Hepatocyte (in vitro differentiated cells): Measurements from ENCODE around the gene IL22RA2. TPM values are rescaled to one million over a fixed set of nuclear protein-coding genes. Genes with fewer than 3 reads are reported as not detected.

Source experiments
- DNase-seq: peaks from one replicate; pipeline ENCODE4 v3.0.0-alpha.2; 2016; ENCODE audit warnings: low spot score
- H2AFZ ChIP-seq: fragments of 200-600 bp; sonication (generic); 2 replicates; pipeline ENCODE4 v1.6.0; 2016; ENCODE audit warnings: antibody characterized with exemption, mild to moderate bottlenecking
- H3K27ac ChIP-seq: fragments of 200-600 bp; sonication (generic); 2 replicates; pipeline ENCODE4 v1.5.1; 2016; ENCODE audit warnings: mild to moderate bottlenecking
- H3K27me3 ChIP-seq: fragments of 200-600 bp; sonication (generic); 2 replicates; pipeline ENCODE4 v1.6.1; 2016
- H3K36me3 ChIP-seq: fragments of 200-600 bp; sonication (generic); replicated peaks from 2 replicates; pipeline ENCODE4 v1.5.1; 2016; ENCODE audit warnings: low read depth; ENCODE audit not compliant: insufficient read depth
- H3K4me1 ChIP-seq: fragments of 200-600 bp; sonication (generic); 2 replicates; pipeline ENCODE4 v1.5.1; 2016; ENCODE audit warnings: mild to moderate bottlenecking, moderate library complexity; ENCODE audit not compliant: insufficient read depth
- H3K4me2 ChIP-seq: fragments of 200-600 bp; sonication (generic); 2 replicates; pipeline ENCODE4 v1.6.0; 2016
- H3K4me3 ChIP-seq: fragments of 200-600 bp; sonication (generic); 2 replicates; pipeline ENCODE4 v1.5.1; 2016; ENCODE audit warnings: mild to moderate bottlenecking
- H3K79me2 ChIP-seq: fragments of 200-600 bp; sonication (generic); 2 replicates; pipeline ENCODE4 v1.6.0; 2017; ENCODE audit warnings: mild to moderate bottlenecking
- H3K9me2 ChIP-seq: fragments of 200-600 bp; sonication (generic); replicated peaks from 2 replicates; pipeline ENCODE4 v1.6.0; 2017; ENCODE audit warnings: mild to moderate bottlenecking; ENCODE audit not compliant: insufficient read depth
- H3K9me3 ChIP-seq: fragments of 200-600 bp; sonication (generic); 2 replicates; pipeline ENCODE4 v1.5.1; 2016; ENCODE audit warnings: low read depth, mild to moderate bottlenecking
- H4K20me1 ChIP-seq: fragments of 200-600 bp; sonication (generic); 2 replicates; pipeline ENCODE4 v1.6.0; 2016; ENCODE audit warnings: mild to moderate bottlenecking; ENCODE audit not compliant: insufficient read depth, poor library complexity, severe bottlenecking
- CTCF ChIP-seq: fragments of 200-600 bp; sonication (generic); IDR thresholded peaks from 2 replicates; pipeline ENCODE4 v1.5.1; 2016; ENCODE audit warnings: antibody characterized with exemption, mild to moderate bottlenecking; ENCODE audit not compliant: poor library complexity
- EZH2 ChIP-seq: fragments of 200-600 bp; sonication (generic); IDR thresholded peaks from 2 replicates; pipeline ENCODE4 v1.6.1; 2016; ENCODE audit warnings: antibody characterized with exemption, mild to moderate bottlenecking, borderline replicate concordance
- EZH2phosphoT487 ChIP-seq: fragments of 200-600 bp; sonication (generic); IDR thresholded peaks from one replicate; pipeline ENCODE4 v1.6.1; 2018; ENCODE audit warnings: antibody characterized with exemption, mild to moderate bottlenecking, low read depth, moderate library complexity; ENCODE audit not compliant: unreplicated experiment, severe bottlenecking
- WGBS: methylation state at CpG from one replicate; pipeline ENCODE4 v1.1.6; 2016; ENCODE audit warnings: low lambda C conversion rate; ENCODE audit errors: missing lambda C conversion rate; 5-methylcytosine and 5-hydroxymethylcytosine counted together
- polyA plus RNA-seq: library from polyadenylated mRNA; unstranded; fragments of >200 nt; fragmentation: Nextera tagmentation; extraction: Ambion mirVana; gene quantifications from 2 replicates; pipeline ENCODE4 v1.2.1, GENCODE V29; 2016
- total RNA-seq: library from RNA; depleted of rRNA; stranded (reverse); fragments of >200 nt; gene quantifications from 2 replicates; pipeline ENCODE4 v1.2.3, GENCODE V29; 2014

IL22RA2 gene
- total and polyA plus RNA-seq, 2 experiments from 2014 or later, result not detected

- Histone ChIP-seq H3K27ac (peak overlapping the region; percentile 45), H3K36me3 (no peaks in the 10 kb centered on the region), H3K9me3 (peaks cover 8% of the 10 kb centered on the region), H3K4me1 (no peaks in the 10 kb centered on the region), H3K9me2 (no peaks in the 10 kb centered on the region), H4K20me1 (no peaks in the 10 kb centered on the region), H3K27me3 (no peaks in the 10 kb centered on the region), H3K79me2 (no peaks in the 10 kb centered on the region), H2AFZ (no peak overlapping the region), H3K4me3 (no peak overlapping the region), H3K4me2 (no peak overlapping the region)
- 71% methylated on average over 1 of the region's 1 CpG for WGBS
- no peak for DNase-seq
- TF ChIP-seq EZH2 (no peak), CTCF (no peak), EZH2phosphoT487 (no peak)
These were observed 18.2 kb upstream of the IL22RA2 start for GRCh38 chr6:137191670-137192069.

GRCh38 chr6:137191236-137191635, 17.8 kb upstream of the IL22RA2 start:
- H3K36me3 ChIP-seq, result no peaks in the 10 kb centered on the region
- H2AFZ ChIP-seq, result no peak overlapping the region
- no peak overlapping the region for H3K4me3 ChIP-seq
- peak overlapping the region; percentile 45 for H3K27ac ChIP-seq
- no peaks in the 10 kb centered on the region for H4K20me1 ChIP-seq
- TF ChIP-seq EZH2phosphoT487 (no peak), EZH2 (no peak), CTCF (no peak)
- H3K9me2 ChIP-seq, result no peaks in the 10 kb centered on the region
- no peaks in the 10 kb centered on the region for H3K79me2 ChIP-seq
- no peaks in the 10 kb centered on the region for H3K27me3 ChIP-seq
- DNase-seq, result no peak
- H3K4me2 ChIP-seq, result no peak overlapping the region
- H3K9me3 ChIP-seq, result peaks cover 8% of the 10 kb centered on the region
- no peaks in the 10 kb centered on the region for H3K4me1 ChIP-seq
- WGBS, result 84% methylated on average over 3 of the region's 3 CpGs

- Histone ChIP-seq H3K9me2 (no peaks in the 10 kb centered on the region), H3K4me3 (no peak overlapping the region), H3K4me2 (no peak overlapping the region), H2AFZ (no peak overlapping the region), H3K9me3 (peaks cover 8% of the 10 kb centered on the region), H3K27ac (peak overlapping the region; percentile 45), H3K4me1 (no peaks in the 10 kb centered on the region), H3K79me2 (no peaks in the 10 kb centered on the region), H4K20me1 (no peaks in the 10 kb centered on the region), H3K36me3 (no peaks in the 10 kb centered on the region), H3K27me3 (no peaks in the 10 kb centered on the region)
- TF ChIP-seq CTCF, result no peak
- TF ChIP-seq EZH2phosphoT487, result no peak
- TF ChIP-seq EZH2, result no peak
- WGBS, result 89% methylated on average over 5 of the region's 5 CpGs
- no peak for DNase-seq
These were observed 17.2 kb upstream of the IL22RA2 start for GRCh38 chr6:137190583-137191094.
